Measurements from ENCODE around the gene ORC4.

Gene ORC4

GRCh38 chr2:147909178-147909577 is 111.4 kb downstream of the ORC4 start:
- TF ChIP-seq CTCF (conservative IDR thresholded peaks at IDR 0.05; ENCODE audit: low read depth, low read length), result no peak
- DNase-seq (ENCODE audit: low read depth), result no peak
- no peak overlapping the region for H3K4me3 ChIP-seq (ENCODE audit: low read depth, low read length)

- TF ChIP-seq CTCF (conservative IDR thresholded peaks at IDR 0.05; ENCODE audit: low read depth, low read length), result no peak
- no peak for DNase-seq (ENCODE audit: low read depth)
Observed at GRCh38 chr2:147904051-147904450, 116.5 kb downstream of the ORC4 start.

GRCh38 chr2:147888680-147889079 is 131.9 kb downstream of the ORC4 start:
- H3K4me3 ChIP-seq (ENCODE audit: low read depth, low read length), result no peak overlapping the region
- no peak for DNase-seq (ENCODE audit: low read depth)
- no peak for TF ChIP-seq CTCF (conservative IDR thresholded peaks at IDR 0.05; ENCODE audit: low read depth, low read length)

More at GRCh38 chr2:147904051-147904450, 116.5 kb downstream of the ORC4 start:
- H3K4me3 ChIP-seq (ENCODE audit: low read depth, low read length), result no peak overlapping the region

- H3K4me3 ChIP-seq (ENCODE audit: low read depth, low read length), result no peak overlapping the region
Observed at GRCh38 chr2:147886136-147886535, 134.4 kb downstream of the ORC4 start.

GRCh38 chr2:147884830-147885229 is 135.7 kb downstream of the ORC4 start:
- TF ChIP-seq CTCF (conservative IDR thresholded peaks at IDR 0.05; ENCODE audit: low read depth, low read length), result no peak
- H3K4me3 ChIP-seq (ENCODE audit: low read depth, low read length), result no peak overlapping the region
- peak; percentile 27 for DNase-seq (ENCODE audit: low read depth)

More at GRCh38 chr2:147886136-147886535, 134.4 kb downstream of the ORC4 start:
- DNase-seq (ENCODE audit: low read depth), result no peak
- TF ChIP-seq CTCF (conservative IDR thresholded peaks at IDR 0.05; ENCODE audit: low read depth, low read length), result no peak

GRCh38 chr2:147882631-147883030 is 137.9 kb downstream of the ORC4 start:
- DNase-seq (ENCODE audit: low read depth), result no peak
- no peak for TF ChIP-seq CTCF (conservative IDR thresholded peaks at IDR 0.05; ENCODE audit: low read depth, low read length)
- H3K4me3 ChIP-seq (ENCODE audit: low read depth, low read length), result no peak overlapping the region

Data from choroid plexus epithelial cell (primary cell).